ENCODE data around the gene STK32A. TPM values are rescaled to one million over a fixed set of nuclear protein-coding genes. Genes with fewer than 3 reads are reported as not detected.

The STK32A gene
- total and polyA plus RNA-seq, 10 donors, result 0.15 to 3.1 (median 0.90) TPM

GRCh38 chr5:147223343-147223742 is 11.5 kb upstream of the STK32A start:
- H3K27me3 ChIP-seq (replicated peaks in 1 of 7), result no peaks in the 10 kb centered on the region
- intact Hi-C loops (cut with DNase I; ENCODE audit: low total_unique reads), result loop anchor here (10.0 kb wide), 2 partner anchors 141 to 351 kb away; no protein-coding TSS in a partner anchor
- peaks cover 0 to 5% (median 0%) of the 10 kb centered on the region in 8 donors for H3K9me3 ChIP-seq
- no peaks in the 10 kb centered on the region for H3K36me3 ChIP-seq
- TF ChIP-seq POLR2A (IDR thresholded peaks at IDR 0.05), result no peak
- TF ChIP-seq POLR2AphosphoS5 (IDR thresholded peaks at IDR 0.05), result no peak
- TF ChIP-seq, protein P1, sequence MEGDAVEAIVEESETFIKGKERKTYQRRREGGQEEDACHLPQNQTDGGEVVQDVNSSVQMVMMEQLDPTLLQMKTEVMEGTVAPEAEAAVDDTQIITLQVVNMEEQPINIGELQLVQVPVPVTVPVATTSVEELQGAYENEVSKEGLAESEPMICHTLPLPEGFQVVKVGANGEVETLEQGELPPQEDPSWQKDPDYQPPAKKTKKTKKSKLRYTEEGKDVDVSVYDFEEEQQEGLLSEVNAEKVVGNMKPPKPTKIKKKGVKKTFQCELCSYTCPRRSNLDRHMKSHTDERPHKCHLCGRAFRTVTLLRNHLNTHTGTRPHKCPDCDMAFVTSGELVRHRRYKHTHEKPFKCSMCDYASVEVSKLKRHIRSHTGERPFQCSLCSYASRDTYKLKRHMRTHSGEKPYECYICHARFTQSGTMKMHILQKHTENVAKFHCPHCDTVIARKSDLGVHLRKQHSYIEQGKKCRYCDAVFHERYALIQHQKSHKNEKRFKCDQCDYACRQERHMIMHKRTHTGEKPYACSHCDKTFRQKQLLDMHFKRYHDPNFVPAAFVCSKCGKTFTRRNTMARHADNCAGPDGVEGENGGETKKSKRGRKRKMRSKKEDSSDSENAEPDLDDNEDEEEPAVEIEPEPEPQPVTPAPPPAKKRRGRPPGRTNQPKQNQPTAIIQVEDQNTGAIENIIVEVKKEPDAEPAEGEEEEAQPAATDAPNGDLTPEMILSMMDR (IDR thresholded peaks at IDR 0.05 in 8 of 11, conservative IDR thresholded peaks at IDR 0.05 in 3 of 11), result no peak
- WGBS, 5 donors, result 20 to 30% (median 23%) methylated on average over 2 of the region's 2 CpGs
- H3K4me1 ChIP-seq, result no peaks in the 10 kb centered on the region
- DNase-seq, result no peak
- H3K27ac ChIP-seq, result no peak overlapping the region
- H3K4me3 ChIP-seq, result no peak overlapping the region

DNA sequence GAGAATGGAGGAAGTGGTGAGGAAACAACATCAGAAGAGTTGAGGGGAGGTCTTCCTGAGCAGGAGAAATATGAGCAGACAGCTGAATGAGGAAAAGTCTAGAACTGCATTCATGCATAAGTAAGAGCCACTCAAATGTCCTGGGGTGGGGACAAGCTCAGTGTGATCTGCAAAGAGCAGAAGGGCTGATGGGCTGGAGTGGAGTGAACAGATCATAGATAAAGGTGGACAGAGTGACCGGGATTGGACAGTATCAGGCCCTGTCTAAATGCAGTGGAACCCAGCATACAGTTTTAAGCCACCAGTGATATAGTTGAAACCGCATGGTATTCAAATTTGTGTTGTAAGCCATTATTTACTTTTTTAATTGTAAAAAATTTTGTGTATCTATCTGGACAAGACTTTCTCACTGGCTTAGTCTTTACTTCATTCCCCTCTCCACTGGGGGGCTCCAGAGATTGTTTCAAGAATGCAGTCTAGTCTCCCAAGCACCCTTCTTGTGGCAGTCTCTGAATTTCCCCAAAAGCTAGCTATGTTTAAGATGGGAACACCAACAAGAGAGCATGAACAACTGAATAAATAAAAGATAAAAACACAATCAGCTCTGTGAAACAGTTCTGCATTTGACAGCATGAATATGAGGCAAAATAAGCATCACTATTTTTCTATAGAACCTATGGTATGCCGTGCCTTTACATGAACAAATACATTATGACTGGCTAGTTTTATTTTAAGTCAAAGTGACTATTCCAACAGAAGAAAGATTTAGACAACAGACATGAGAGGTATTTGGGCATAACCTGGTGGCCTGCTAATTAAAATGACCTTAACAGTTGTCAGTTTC is 10.7 kb upstream of the STK32A start:
- Histone ChIP-seq H3K4me3 (no peak overlapping the region), H3K4me1 (no peaks in the 10 kb centered on the region), H3K36me3 (no peaks in the 10 kb centered on the region), H3K27ac (no peak overlapping the region), H3K27me3 (replicated peaks in 1 of 7) (no peaks in the 10 kb centered on the region), H3K9me3 (peaks cover 0 to 5% (median 0%) of the 10 kb centered on the region in 8 donors)
- TF ChIP-seq, protein P1 (IDR thresholded peaks at IDR 0.05 in 8 of 11, conservative IDR thresholded peaks at IDR 0.05 in 3 of 11), result peak in 7 of 11 experiments; percentile 24 to 53 (median 45)
- TF ChIP-seq POLR2A (IDR thresholded peaks at IDR 0.05), result no peak
- 66 to 83% (median 70%) methylated on average over 3 of the region's 3 CpGs for WGBS, 5 donors
- no peak for DNase-seq
- intact Hi-C loops (cut with DNase I; ENCODE audit: low total_unique reads), result loop anchor here (10.0 kb wide), 2 partner anchors 141 to 351 kb away; no protein-coding TSS in a partner anchor

DNA sequence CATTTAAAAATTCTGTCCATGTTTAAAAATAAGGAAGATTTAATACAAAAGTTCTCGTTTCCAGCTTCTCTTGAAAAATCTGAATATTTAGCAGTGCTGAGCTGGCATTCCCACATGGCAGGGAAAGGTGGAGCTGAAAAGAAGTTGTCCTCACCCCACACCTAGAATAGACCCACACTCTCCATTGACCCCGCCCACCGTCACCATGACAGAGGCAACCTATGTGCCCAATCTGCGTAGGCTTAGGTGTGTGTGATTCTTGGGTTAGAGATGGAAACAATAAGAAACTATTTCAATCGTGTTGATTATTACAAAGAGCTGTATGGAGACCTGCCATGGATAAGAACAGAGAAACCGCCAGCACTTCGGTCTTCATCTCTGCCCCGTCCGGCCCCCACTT is 8.9 kb upstream of the STK32A start:
- TF ChIP-seq POLR2AphosphoS5 (IDR thresholded peaks at IDR 0.05) (no peak), POLR2A (IDR thresholded peaks at IDR 0.05) (no peak)
- TF ChIP-seq, protein P1 (IDR thresholded peaks at IDR 0.05 in 8 of 11, conservative IDR thresholded peaks at IDR 0.05 in 3 of 11), result no peak
- intact Hi-C loops (cut with DNase I; ENCODE audit: low total_unique reads), result loop anchor here (10.0 kb wide), 2 partner anchors 139 to 349 kb away; no protein-coding TSS in a partner anchor
- no peaks in the 10 kb centered on the region for H3K27me3 ChIP-seq (replicated peaks in 1 of 7)
- H3K4me1 ChIP-seq, result no peaks in the 10 kb centered on the region
- H3K27ac ChIP-seq, result no peak overlapping the region
- no peaks in the 10 kb centered on the region for H3K36me3 ChIP-seq
- DNase-seq, result no peak
- H3K9me3 ChIP-seq, result peaks cover 0 to 5% (median 0%) of the 10 kb centered on the region in 8 donors
- no peak overlapping the region for H3K4me3 ChIP-seq
- WGBS, 5 donors, result 90 to 94% (median 90%) methylated on average over 9 of the region's 9 CpGs

GRCh38 chr5:147226512-147226911 is 8.3 kb upstream of the STK32A start:
- intact Hi-C loops (cut with DNase I; ENCODE audit: low total_unique reads), result loop anchor here (10.0 kb wide), 2 partner anchors 138 to 348 kb away; no protein-coding TSS in a partner anchor
- Histone ChIP-seq H3K4me1 (no peaks in the 10 kb centered on the region), H3K27me3 (replicated peaks in 1 of 7) (peaks cover 0 to 2% (median 0%) of the 10 kb centered on the region in 7 donors), H3K4me3 (no peak overlapping the region), H3K9me3 (peaks cover 0 to 5% (median 0%) of the 10 kb centered on the region in 8 donors), H3K27ac (no peak overlapping the region), H3K36me3 (no peaks in the 10 kb centered on the region)
- DNase-seq, result no peak
- WGBS, 5 donors, result 92 to 97% (median 94%) methylated on average over 15 of the region's 15 CpGs
- TF ChIP-seq, protein P1 (IDR thresholded peaks at IDR 0.05 in 8 of 11, conservative IDR thresholded peaks at IDR 0.05 in 3 of 11), result no peak

Measured in spleen (tissue), 11 donors.